ENCODE results near the gene CIPC.

- TF ChIP-seq CTCF (IDR thresholded peaks at IDR 0.05; ENCODE audit: insufficient read depth, low read length) (no peak), REST (IDR thresholded peaks at IDR 0.05; ENCODE audit: insufficient replicate concordance, low read depth) (no peak), POLR2AphosphoS5 (IDR thresholded peaks at IDR 0.05; ENCODE audit: low read depth) (no peak)
Observed at GRCh38 chr14:77086017-77086727, 11.9 kb upstream of the CIPC start.

Data from HL-60 (cell line).